Measurements from ENCODE around the gene BMPR1B.
A peak's percentile ranks its signal among the peaks of the same experiment; 100 is the strongest.

Gene BMPR1B

DNA sequence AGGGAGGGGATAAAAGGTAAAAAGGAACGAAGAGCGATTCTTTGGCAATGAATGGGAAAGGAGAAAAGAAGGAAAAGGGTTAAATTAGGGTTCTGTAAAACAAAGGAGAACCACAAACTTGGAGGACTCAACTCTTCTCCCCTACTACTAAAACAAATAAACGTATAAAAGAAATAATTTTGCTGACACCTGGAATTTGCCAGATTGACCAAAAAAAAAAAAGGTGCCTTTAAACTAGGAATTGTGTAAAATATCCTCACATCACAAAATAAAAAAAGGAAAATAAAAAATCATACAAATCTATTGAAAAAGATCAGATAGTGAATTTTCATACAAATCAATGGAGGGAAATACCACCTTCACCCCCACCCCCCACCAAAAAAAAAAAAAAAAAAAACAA is 129.3 kb downstream of the BMPR1B start:
- TF ChIP-seq, protein P1, sequence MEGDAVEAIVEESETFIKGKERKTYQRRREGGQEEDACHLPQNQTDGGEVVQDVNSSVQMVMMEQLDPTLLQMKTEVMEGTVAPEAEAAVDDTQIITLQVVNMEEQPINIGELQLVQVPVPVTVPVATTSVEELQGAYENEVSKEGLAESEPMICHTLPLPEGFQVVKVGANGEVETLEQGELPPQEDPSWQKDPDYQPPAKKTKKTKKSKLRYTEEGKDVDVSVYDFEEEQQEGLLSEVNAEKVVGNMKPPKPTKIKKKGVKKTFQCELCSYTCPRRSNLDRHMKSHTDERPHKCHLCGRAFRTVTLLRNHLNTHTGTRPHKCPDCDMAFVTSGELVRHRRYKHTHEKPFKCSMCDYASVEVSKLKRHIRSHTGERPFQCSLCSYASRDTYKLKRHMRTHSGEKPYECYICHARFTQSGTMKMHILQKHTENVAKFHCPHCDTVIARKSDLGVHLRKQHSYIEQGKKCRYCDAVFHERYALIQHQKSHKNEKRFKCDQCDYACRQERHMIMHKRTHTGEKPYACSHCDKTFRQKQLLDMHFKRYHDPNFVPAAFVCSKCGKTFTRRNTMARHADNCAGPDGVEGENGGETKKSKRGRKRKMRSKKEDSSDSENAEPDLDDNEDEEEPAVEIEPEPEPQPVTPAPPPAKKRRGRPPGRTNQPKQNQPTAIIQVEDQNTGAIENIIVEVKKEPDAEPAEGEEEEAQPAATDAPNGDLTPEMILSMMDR (IDR thresholded peaks at IDR 0.05; ENCODE audit: control insufficient read depth, insufficient read depth, low read depth, low read length, missing control alignments), result no peak
- DNase-seq (ENCODE audit: low read depth), result no peak
- H3K4me3 ChIP-seq (ENCODE audit: control insufficient read depth, low read depth, low read length), result no peak overlapping the region

DNA sequence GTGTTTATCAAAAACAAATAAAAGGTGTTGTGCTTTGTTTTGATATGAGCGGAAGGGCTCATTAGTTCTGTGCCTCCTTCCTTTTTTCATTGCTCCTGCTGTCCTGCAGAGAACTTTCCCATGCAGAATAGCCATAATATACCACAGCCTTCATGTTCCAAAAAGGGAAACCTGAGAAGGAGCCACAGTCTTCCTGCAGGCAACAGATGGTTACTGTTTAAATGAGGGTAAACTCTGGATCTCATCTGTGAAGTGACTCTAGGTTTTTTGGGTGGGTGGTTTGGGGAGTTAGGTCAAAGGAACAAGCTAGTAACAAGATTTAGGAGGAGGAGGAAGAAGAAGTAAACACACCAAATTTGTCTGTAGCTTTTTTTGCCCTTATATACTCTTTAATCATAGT is 131.8 kb downstream of the BMPR1B start:
- H3K4me3 ChIP-seq (ENCODE audit: control insufficient read depth, low read depth, low read length), result no peak overlapping the region
- TF ChIP-seq, protein P1 (IDR thresholded peaks at IDR 0.05; ENCODE audit: control insufficient read depth, insufficient read depth, low read depth, low read length, missing control alignments), result no peak
- DNase-seq (ENCODE audit: low read depth), result no peak

DNA sequence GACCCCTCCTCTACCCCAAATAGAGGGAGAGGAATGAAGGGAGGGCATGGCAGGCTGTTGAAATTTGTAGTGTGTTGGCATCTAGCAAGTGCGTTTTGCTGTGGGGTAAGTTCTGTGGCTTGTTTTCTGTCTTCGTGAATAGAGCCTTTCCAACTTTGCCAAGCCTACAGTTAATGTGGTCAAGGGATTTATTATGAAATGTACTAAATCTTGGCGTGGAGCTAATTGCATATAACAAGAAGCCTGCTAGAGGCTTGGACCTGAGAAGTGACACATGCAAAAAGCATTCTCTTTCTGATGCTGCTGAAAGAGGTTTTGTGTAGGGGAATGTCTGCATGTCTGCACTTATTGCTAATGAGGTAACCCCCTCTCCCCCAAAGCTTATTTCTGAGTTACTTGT is 132.2 kb downstream of the BMPR1B start:
- TF ChIP-seq, protein P1 (IDR thresholded peaks at IDR 0.05; ENCODE audit: control insufficient read depth, insufficient read depth, low read depth, low read length, missing control alignments), result no peak
- H3K4me3 ChIP-seq (ENCODE audit: control insufficient read depth, low read depth, low read length), result no peak overlapping the region
- DNase-seq (ENCODE audit: low read depth), result peak; percentile 72

DNA sequence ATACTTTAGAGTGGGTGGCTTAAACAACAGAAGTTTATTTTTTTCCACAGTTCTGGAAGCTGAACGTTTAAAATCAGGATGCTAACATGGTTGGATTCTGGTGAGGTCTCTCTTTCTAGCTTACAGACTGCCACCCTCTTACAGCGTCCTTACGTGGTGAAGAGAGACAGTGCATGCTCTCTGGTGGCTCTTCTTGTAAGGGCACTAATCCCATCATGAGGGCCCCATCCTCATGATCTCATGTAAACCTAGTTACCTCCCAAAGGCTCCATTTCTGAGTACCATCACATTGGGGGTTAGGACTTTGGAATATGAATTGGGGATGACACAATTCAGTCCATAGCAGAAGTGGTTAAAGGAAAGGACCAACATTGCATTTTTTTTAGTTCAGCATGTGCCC is 132.8 kb downstream of the BMPR1B start:
- DNase-seq (ENCODE audit: low read depth), result no peak
- TF ChIP-seq, protein P1 (IDR thresholded peaks at IDR 0.05; ENCODE audit: control insufficient read depth, insufficient read depth, low read depth, low read length, missing control alignments), result no peak
- no peak overlapping the region for H3K4me3 ChIP-seq (ENCODE audit: control insufficient read depth, low read depth, low read length)

DNA sequence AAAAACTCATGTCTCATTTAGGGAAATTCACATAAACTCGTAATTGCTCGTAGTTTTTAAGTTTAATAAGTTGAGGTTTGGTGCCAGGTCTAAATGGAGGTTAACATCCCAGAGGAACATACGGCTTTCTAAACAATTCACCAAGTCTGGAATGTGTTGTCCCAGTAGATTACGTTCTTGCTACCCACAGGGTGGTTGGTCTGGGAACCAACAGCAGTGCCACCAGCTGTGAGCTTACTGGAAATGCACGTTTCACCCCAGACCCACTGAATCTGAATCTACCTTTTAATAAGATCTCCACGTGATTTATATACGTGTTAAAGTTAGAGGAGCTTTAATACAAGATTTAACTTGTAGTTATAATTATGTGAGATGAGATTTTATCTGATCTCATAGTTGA is 134.3 kb downstream of the BMPR1B start:
- DNase-seq (ENCODE audit: low read depth), result no peak
- no peak overlapping the region for H3K4me3 ChIP-seq (ENCODE audit: control insufficient read depth, low read depth, low read length)

DNA sequence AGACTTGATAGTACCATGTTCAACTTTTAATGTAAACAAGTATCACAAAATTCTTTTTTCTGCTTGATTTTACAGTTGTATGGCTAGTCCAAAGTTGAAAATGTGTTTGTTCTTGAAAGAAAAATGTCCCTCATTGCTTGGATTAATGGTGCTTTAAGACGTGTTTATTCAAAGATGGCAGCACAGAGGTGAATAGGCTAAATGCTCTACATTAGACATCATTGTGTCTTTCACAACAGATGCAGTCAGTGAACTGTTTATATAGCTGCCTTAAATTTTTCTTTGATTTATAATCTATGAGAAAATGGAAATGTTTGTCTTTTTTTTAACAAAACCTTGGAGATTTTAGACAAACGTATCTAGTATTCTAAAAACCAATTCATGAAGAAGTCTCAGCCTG is 137.3 kb downstream of the BMPR1B start:
- H3K4me3 ChIP-seq (ENCODE audit: control insufficient read depth, low read depth, low read length), result no peak overlapping the region
- TF ChIP-seq, protein P1 (IDR thresholded peaks at IDR 0.05; ENCODE audit: control insufficient read depth, insufficient read depth, low read depth, low read length, missing control alignments), result no peak
- DNase-seq (ENCODE audit: low read depth), result no peak

More for the DNA sequence above, 134.3 kb downstream of the BMPR1B start:
- TF ChIP-seq, protein P1 (IDR thresholded peaks at IDR 0.05; ENCODE audit: control insufficient read depth, insufficient read depth, low read depth, low read length, missing control alignments), result no peak

DNA sequence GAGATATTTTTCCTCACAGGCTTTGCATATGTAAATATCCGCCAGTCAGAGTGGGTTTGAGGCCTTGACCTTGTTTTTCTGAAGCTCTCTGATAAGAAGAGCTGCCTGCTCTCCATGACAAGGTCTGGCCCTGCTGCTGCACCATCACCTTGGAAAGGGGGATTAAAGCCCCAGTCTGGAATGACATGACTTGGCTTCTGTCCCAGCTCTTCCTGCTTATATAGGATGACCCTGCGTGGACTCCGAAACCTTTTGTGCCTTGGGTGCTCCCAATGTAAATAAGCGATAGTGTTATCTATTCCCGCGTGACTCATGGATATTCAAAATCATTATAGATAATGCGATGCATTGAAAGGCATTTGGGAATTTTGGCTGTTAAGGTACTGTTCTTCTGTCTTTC is 139.3 kb downstream of the BMPR1B start:
- DNase-seq (ENCODE audit: low read depth), result no peak
- TF ChIP-seq, protein P1 (IDR thresholded peaks at IDR 0.05; ENCODE audit: control insufficient read depth, insufficient read depth, low read depth, low read length, missing control alignments), result no peak
- no peak overlapping the region for H3K4me3 ChIP-seq (ENCODE audit: control insufficient read depth, low read depth, low read length)

All from AG09309 (cell line).